NCI-H2196 (cell line): ENCODE data around the gene SH3TC1.

Experiments used
- DNase-seq: peaks from one replicate; lab custom pipeline; 2025; ENCODE audit not compliant: unreplicated experiment; lab: John Stamatoyannopoulos, UW

Gene SH3TC1

DNA sequence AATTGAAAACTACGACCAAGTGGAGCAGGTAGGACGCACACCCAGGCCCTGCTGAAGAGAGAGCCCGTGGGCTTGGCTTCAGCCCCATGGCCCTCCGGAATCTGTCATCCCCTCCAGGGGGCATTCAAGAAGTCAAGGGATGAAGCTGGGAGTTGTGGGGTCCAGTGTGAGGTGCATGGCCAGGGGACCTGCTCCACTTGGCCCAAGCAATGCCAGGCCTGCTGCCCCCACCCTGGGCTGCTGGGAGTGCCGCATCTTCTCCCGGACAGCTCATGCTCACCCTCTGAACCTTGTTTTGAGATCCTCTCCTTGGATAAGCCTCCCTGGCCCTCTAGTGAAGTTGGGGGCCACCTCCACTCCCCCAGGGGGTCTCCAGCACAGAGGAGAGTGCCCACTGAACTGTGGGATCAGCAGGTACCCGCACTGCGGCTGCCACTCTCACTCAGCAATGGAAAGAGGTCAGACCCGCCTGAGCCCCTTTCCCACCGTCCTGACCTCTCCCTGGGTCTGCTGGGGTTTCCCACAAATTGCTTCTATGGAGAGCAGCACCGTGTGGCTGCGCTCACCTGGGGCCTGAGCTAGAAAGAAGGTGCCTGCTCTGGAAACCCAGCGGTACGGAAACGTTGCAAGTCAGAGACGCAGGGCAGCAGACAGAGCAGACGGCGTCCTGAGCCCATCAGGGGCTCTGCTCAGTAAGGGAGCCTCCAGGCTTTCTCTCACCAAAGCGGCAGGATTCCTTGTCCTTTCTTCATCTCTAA, 35.5 kb upstream of the SH3TC1 start:
- DNase-seq: no peak

DNA sequence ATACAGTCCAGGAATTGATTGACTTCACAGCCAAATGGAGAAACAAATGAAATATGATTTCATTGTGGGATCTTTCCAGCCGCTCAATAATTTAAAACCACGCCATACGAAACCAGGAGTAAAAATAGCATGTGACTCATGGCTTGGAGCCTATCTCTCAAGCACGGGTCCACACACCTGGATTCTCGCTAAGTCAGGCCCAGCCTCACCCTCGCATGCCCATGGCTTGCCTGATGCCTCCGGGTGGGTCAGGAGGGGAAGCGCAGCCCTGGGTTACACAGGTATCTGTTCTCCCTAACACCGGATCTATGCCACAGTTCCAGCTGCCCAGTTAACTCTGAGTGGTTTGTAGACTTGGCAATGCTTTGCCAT, 34.9 kb upstream of the SH3TC1 start:
- DNase-seq: no peak

DNA sequence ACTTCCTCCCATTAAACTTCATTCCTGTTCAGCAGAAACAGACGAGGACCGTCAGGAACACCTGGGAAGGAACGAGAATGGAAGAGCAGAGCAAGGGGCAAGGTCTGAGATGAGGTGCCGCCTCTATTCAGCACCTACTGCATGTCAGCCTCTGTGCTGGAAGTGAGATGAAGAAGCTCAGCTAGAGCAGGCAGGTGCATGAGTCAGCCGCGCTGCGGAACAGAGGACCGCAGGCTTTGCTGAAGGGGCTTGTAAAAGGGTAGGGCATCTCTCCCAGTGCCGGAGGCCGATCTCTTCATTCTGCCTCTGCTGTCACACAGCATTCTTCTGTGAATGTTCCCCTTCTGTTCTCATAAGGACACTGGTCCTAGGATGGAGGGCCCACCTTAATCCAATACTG, 34.4 kb upstream of the SH3TC1 start:
- no peak for DNase-seq

GRCh38 chr4:8165374-8165896, 33.7 kb upstream of the SH3TC1 start:
- no peak for DNase-seq

DNA sequence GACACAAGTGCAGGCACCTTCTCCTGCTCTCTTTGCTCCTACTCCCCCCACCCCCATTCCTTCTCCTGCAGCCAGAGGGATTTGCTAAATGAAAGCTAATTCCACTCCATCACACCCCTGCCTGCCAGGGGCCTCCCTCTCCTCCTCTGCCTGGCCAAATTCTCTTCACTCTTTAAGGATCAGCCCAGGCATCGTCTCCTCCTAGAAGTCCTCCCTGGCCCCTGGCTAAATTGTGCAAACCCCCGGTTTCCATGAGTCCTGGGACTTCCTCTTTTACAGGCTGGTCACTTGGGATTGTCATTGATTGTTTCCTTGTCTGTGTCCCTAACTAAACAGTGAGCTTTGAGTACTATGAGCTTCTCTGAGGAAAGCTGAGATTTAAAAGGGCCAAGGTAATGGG, 31.8 kb upstream of the SH3TC1 start:
- no peak for DNase-seq

DNA sequence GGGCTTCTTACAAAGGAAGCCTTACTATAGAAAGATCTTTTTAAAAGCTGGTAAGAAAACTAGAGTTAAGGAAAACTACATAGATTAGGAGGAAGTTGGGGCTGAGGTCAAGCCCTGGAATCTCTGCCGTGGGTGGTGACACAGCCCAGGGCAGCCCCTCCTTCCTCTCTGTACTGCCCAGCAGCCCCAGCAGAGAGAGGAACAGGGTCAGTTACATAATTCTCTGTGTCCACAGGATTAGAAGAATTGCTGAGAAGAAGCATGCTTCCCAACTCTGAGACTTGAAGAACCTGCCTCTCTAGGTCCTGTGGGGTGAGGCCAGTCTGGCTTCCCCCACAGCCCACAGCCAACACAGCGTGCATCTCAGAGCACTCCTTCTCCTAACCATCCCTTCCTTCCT, 31.3 kb upstream of the SH3TC1 start:
- no peak for DNase-seq

DNA sequence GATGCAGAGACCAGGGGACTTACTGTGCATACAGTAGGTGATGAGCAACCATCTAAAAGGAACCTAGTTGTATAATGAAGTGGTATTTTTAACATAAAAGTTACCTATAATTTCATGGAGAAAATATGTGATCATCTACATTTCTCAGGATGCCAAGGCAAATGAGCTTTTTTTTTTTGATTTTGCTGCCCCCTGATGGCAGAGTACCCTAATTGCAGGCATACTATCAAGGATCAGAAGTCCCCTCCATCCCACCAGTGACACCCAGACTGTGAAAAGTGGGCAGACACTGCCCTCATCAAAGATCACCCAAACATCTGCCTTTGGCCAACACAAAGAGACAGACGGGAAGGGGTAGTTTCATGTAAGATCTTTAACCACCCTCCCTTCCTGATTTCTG, 30.9 kb upstream of the SH3TC1 start:
- DNase-seq: no peak

DNA sequence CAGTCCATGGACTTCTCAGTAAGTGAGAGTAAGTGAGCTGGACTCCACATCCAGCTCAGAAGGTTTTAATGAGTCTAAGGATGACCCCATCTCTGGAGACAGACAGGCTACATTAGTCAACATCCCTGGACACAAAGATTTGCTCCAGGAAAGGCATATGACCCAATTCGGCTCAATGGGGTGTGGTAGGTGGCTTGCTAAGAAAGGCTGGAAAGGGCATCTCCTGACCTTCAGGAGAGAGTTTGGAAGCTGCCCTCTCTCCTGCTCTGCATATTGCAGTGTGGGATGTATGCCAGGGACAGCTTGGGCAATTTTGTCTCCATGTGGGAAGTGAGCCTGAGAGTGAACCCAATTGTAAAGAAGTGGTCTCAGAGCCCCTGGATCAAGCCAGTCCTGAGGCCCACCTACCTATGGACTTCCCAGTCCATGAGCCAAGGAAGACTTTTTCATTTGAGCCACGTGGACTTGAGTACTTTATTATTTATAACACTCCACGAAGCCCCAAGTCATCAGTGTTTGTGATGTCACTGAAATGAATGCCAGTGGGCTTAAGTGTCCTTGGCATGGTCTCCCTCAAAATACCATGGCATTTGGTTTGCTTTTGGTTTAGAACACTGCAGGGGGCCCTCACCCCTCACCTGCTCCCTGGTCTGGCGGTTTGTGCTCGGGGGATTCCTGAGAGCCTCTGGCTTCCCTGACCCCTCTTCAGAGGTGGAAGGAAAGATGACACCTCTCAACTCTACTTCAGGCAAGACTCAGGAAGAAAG, 30.1 kb upstream of the SH3TC1 start:
- no peak for DNase-seq

DNA sequence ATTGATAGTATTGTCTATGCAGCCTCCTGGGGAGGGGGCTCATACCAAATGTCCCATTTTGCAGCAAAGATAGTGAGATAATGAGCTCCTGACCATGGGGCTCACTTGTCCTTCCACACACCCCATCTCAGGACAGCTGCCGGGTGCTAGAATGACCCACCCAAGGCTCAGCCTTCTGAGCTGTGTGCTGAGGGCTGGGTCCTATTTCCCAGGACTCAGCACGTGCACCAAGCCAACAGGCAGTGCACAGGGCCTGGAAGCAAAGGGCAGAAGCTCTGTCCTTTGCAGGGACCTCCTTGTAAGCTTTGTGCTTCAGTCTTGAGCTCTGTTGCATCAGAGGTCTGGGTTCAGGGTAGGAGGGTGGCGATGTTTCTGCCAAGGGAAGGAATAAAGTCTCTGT, 29.3 kb upstream of the SH3TC1 start:
- DNase-seq: no peak

DNA sequence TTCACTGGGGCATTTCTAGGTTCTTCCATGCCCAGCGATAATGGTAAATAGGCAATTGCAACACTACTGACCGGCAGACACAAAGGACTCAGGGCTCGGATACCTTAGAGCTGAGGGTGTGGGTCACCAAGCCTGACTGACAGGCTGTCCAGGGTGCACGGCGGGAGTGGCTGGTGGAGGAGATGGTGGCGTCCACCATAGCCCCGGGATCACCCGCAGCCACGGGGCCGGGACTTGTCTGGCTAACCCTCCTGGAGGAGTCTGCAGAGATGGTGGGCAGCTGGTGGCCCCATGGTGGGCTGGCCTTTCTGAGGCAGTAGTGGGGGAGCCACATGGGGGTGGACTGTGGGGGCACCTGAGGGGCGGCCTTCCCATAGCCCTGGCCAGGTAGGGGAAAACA, 28.7 kb upstream of the SH3TC1 start:
- DNase-seq: no peak

- no peak for DNase-seq
These were observed 27.8 kb upstream of the SH3TC1 start for GRCh38 chr4:8171266-8171665.

GRCh38 chr4:8171984-8172924, 26.8 kb upstream of the SH3TC1 start:
- no peak for DNase-seq

DNA sequence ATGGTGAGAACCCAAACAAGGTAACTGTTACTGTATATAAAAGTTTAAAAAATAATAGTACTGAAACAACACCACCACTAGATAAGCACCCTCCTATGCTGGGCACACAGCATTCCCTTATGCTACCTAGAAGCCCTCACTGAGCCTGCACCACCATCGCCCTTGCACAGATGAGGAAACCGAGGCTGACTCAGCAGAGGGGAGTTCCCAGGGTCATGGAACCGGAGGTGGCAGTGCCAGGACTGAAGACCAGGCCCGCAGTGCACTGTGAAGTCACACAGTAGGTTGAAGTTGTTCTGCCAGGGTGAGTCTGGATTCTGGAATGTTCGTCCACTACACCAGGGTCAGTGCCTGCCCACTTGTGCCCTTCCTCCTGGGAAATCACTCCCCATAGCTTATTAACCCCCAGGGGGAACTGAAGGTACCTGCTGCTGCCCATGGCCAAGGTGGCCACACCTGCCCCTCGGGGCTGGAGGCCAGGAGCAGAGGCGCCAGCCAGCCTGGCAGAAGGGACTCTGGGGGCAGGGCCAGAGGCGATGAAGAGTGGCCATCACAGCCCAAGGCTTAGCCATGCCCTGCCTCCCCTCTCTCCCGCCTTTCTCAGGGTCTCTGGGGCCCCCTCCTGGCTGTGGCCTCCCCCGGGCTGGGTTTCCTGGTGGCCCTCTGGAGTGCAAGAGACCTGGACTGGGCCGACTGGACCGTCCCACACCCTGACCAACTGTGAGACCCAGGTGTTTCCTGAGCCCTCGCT, 25.4 kb upstream of the SH3TC1 start:
- DNase-seq: no peak

DNA sequence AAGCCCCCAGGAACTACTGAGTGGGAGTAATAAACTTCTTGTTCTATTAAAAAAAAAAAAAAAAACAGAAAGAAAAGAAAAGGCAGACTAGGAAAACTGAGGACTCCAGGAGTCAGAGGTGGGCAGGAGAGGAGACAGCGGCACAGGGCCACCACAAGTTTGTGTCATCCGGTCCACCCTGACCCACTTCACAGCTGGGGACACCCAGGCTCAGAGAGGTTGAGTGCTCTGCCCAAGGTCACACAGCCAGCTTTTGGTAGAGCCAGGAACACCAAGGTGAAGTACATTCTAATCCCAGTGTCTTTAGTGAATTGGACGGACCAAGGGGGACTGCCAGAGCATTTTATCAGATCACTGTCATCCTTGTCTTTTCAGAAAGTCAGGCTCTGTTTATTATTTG, 24.1 kb upstream of the SH3TC1 start:
- no peak for DNase-seq

DNA sequence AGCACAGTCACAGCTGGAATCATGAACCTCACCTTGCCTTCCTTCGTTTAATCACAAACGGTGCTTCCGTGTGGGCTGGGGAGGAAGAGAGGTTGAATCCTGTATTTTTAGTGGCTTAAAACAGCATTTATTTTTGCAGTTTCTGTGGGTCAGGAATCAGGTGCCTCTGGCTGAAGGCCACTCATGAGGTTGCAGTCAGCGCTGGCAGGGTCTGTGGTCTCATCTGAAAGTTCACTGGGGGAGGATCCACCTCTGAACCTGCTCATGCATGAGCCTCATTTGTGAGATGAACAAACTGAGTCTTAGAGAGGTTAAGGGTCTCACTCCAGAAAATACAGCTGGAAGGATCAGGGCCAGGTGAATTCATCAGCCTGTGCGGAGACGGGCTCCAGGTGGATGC, 23.4 kb upstream of the SH3TC1 start:
- DNase-seq: no peak

DNA sequence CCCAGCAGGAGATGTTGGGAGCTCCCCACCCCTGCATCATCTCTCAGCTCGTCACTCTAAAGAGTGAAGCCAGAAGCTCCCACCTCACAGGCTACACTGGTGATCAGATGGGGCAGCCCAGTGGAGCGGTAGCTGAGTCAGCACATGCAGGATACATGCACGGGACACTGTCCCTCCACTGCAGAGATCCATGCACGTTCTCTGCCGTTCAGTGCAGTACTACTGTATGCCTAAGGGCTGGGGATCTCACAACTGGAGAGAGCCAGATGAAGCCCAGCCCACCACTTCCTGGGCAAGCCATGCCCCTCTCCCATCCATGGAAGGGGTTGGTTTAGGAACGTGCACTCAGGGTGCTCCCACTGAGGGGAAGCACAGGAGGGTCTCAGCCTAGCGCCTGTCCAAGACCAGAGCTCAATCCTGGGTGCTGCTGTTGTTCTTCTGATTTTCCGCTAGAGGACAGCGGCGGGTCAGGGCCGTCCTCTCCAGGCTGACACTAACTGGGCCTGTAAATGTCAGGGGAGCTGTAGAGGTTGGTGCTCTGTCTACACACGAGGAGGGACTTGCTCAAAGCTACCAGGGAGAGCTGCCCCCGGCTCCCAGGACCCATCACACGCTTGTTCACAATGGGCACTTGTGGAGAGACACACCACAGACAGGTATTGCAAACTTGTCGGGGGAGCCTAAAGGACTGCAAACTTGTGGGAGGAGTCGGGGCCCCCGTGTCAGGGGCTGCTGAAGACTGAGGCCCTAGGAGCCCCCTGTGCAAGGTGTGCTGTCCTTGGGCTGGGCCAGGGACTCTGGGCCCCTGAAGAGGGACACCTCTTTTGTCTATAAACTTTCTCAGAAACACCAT, 22.3 kb upstream of the SH3TC1 start:
- DNase-seq: peak; percentile 41

- no peak for DNase-seq
These were observed 21.5 kb upstream of the SH3TC1 start for GRCh38 chr4:8177552-8177951.

- no peak for DNase-seq
These were observed 21.1 kb upstream of the SH3TC1 start for GRCh38 chr4:8177956-8178355.

DNA sequence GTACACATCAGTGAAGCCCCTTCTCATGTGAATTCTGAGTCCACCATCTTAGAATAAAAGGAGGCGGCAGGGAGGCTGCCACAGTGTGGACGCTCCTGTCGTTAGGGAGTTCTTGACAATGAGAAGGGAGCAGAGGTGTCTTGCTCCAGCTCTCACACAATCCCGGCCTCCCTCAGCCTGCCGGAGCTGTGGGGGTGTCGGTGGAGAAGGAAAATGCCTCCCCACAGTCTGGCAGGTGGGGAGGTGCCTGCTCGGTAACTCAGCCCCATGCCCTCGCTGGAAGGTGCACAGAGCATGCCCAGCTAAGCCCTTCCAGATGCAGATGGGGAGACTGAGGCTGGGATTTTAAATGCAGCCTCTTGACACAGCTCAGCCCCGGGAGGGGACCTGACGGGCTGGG, 20.0 kb upstream of the SH3TC1 start:
- no peak for DNase-seq

- DNase-seq: no peak
These were observed 19.3 kb upstream of the SH3TC1 start for GRCh38 chr4:8179771-8180170.
